ENCODE data around the gene NR2F1.

The NR2F1 gene

GRCh38 chr5:93623153-93623552 is 40.1 kb downstream of the NR2F1 start (continued):
- no peak for TF ChIP-seq CSRNP3 (CRISPR knock-in tag; IDR thresholded peaks at IDR 0.05)
- no peak for TF ChIP-seq SNAI2 (CRISPR knock-in tag; IDR thresholded peaks at IDR 0.05)
- TF ChIP-seq ZFP30 (CRISPR knock-in tag; IDR thresholded peaks at IDR 0.05): no peak
- no peak for TF ChIP-seq GLIS3 (CRISPR knock-in tag; IDR thresholded peaks at IDR 0.05)
- no peak for TF ChIP-seq OSR1 (CRISPR knock-in tag; IDR thresholded peaks at IDR 0.05)

GRCh38 chr5:93626801-93627200 is 43.8 kb downstream of the NR2F1 start:
- TF ChIP-seq ZNF70 (CRISPR knock-in tag; IDR thresholded peaks at IDR 0.05): no peak
- no peak for TF ChIP-seq ZNF8 (CRISPR knock-in tag; IDR thresholded peaks at IDR 0.05)
- no peak for TF ChIP-seq ZFP3 (CRISPR knock-in tag; IDR thresholded peaks at IDR 0.05)
- TF ChIP-seq RARB (CRISPR knock-in tag; IDR thresholded peaks at IDR 0.05): no peak
- no peak for TF ChIP-seq PATZ1 (CRISPR knock-in tag; IDR thresholded peaks at IDR 0.05; ENCODE audit: borderline replicate concordance)
- no peak for TF ChIP-seq SNAI2 (CRISPR knock-in tag; IDR thresholded peaks at IDR 0.05)
- TF ChIP-seq TOX (CRISPR knock-in tag; IDR thresholded peaks at IDR 0.05; ENCODE audit: borderline replicate concordance): no peak
- TF ChIP-seq CSRNP3 (CRISPR knock-in tag; IDR thresholded peaks at IDR 0.05): no peak
- no peak for TF ChIP-seq CSDC2 (CRISPR knock-in tag; IDR thresholded peaks at IDR 0.05)
- TF ChIP-seq ZFP30 (CRISPR knock-in tag; IDR thresholded peaks at IDR 0.05): no peak
- no peak for TF ChIP-seq ISL1 (CRISPR knock-in tag; IDR thresholded peaks at IDR 0.05)
- TF ChIP-seq ZNF565 (CRISPR knock-in tag; conservative IDR thresholded peaks at IDR 0.05; ENCODE audit: low read depth): no peak
- no peak for TF ChIP-seq ZC3H10 (CRISPR knock-in tag; IDR thresholded peaks at IDR 0.05)
- no peak for TF ChIP-seq ESRRG (CRISPR knock-in tag; IDR thresholded peaks at IDR 0.05)
- TF ChIP-seq TCF4 (CRISPR knock-in tag; IDR thresholded peaks at IDR 0.05; ENCODE audit: borderline replicate concordance): no peak
- no peak for TF ChIP-seq POU6F1 (CRISPR knock-in tag; IDR thresholded peaks at IDR 0.05; ENCODE audit: borderline replicate concordance, low read depth)
- TF ChIP-seq GLIS3 (CRISPR knock-in tag; IDR thresholded peaks at IDR 0.05): no peak
- no peak for TF ChIP-seq OSR1 (CRISPR knock-in tag; IDR thresholded peaks at IDR 0.05)
- TF ChIP-seq TSHZ2 (CRISPR knock-in tag; IDR thresholded peaks at IDR 0.05): no peak
- TF ChIP-seq PPARA (CRISPR knock-in tag; IDR thresholded peaks at IDR 0.05; ENCODE audit: borderline replicate concordance): no peak
- no peak for ATAC-seq

- TF ChIP-seq SNAI2 (CRISPR knock-in tag; IDR thresholded peaks at IDR 0.05): no peak
- no peak for TF ChIP-seq TOX (CRISPR knock-in tag; IDR thresholded peaks at IDR 0.05; ENCODE audit: borderline replicate concordance)
- no peak for TF ChIP-seq ISL1 (CRISPR knock-in tag; IDR thresholded peaks at IDR 0.05)
- TF ChIP-seq ESRRG (CRISPR knock-in tag; IDR thresholded peaks at IDR 0.05): no peak
- no peak for TF ChIP-seq TCF4 (CRISPR knock-in tag; IDR thresholded peaks at IDR 0.05; ENCODE audit: borderline replicate concordance)
- TF ChIP-seq ZNF565 (CRISPR knock-in tag; conservative IDR thresholded peaks at IDR 0.05; ENCODE audit: low read depth): no peak
- TF ChIP-seq ZFP3 (CRISPR knock-in tag; IDR thresholded peaks at IDR 0.05): no peak
- no peak for TF ChIP-seq CREB5 (CRISPR knock-in tag; IDR thresholded peaks at IDR 0.05; ENCODE audit: low read depth)
- ATAC-seq: no peak
These were observed 49.3 kb downstream of the NR2F1 start for GRCh38 chr5:93632327-93632726.

All from SK-N-SH treated with all-trans-retinoic acid at 6 μM for 48 hours (cell line).